A673 (cell line): Measurements from ENCODE around the gene AFG1L.

ENCODE experiments used
- CTCF ChIP-seq: fragments of 300-800, 200-600 bp; sonication (generic); conservative IDR thresholded peaks from 2 replicates; pipeline ENCODE4 v1.5.1; 2017; ENCODE audit warnings: low read depth, mild to moderate bottlenecking, antibody characterized with exemption, low read length, moderate library complexity, mixed read lengths
- EZH2 ChIP-seq: fragments of 200-600 bp; sonication (generic); IDR thresholded peaks from 2 replicates; pipeline ENCODE4 v1.6.1; 2017; ENCODE audit warnings: borderline replicate concordance, low read depth, mild to moderate bottlenecking, mixed read lengths, antibody characterized with exemption, low read length; ENCODE audit not compliant: poor library complexity, severe bottlenecking

- no peak for TF ChIP-seq CTCF
- TF ChIP-seq EZH2: no peak
These were observed 168.9 kb downstream of the AFG1L start for GRCh38 chr6:108463784-108464183.
